ENCODE results near the gene POLG2.
"Not testable (repeated sequence)": the region's sequence is repeated elsewhere in the genome, so short reads cannot be mapped to it uniquely, and the experiment has no call there.

POLG2 gene

DNA sequence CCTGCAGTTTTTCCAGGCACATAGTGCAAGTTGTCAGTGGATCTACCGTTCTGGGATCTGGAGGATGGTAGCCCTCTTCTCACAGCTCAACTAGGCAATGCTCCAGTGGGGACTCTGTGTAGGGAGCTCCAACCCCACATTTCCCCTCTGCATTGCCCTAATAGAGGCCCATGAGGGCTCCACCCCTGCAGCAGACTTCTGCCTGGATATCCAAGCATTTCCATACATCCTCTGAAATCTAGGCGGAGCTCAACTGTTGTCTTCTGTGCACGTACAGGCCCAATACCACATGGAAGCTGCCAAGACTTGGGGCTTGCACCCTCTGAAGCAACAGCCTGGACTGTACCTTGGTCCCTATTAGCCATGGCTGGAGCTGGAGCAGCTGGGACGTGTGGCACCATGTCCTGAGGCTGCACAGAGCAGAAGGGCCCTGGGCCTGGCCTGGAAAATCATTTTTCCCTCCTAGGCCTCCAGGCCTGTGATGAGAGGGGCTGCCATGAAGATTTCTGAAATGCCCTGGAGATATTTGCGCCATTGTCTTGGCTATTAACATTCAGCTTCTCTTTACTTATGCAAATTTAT, 58.8 kb downstream of the POLG2 start:
- no peak for DNase-seq

DNA sequence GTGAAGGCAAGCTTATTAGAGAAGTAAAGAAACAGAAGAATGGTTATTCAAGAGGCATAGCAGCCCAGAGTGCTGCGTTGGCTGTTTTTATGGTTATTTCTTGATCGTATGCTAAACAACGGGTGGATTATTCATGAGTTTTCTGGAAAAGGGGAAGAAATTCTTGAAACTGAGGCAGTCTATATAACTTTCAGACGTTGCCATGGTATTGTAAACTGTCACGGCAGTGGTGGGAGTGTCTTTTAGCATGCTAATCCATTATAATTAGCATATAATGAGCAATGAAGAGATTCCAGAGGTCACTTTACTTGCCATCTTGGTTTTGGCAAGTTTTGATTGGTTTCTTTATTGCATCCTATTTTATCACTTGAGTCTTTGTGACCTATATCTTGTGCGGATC, 65.3 kb downstream of the POLG2 start:
- no peak for DNase-seq

DNA sequence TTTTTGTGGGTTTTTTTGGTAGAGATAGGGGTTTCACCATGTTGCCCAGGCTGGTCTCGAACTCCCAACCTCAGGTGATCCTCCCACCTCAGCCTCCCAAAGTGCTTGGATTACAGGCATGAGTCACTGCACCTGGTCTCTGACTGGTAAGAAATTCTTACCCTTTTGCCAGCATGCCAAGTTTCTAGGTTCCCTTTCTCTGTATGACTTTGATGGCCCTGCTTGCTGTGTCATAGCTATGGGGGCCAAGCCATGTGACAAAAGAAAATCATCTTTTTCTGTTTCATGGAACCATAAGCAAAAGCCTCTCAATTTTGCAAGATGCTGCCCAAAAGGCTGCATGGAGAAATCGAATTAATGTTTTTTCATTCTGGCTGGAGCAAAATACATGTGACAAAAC, 66.8 kb downstream of the POLG2 start:
- DNase-seq = not testable (repeated sequence)

DNA sequence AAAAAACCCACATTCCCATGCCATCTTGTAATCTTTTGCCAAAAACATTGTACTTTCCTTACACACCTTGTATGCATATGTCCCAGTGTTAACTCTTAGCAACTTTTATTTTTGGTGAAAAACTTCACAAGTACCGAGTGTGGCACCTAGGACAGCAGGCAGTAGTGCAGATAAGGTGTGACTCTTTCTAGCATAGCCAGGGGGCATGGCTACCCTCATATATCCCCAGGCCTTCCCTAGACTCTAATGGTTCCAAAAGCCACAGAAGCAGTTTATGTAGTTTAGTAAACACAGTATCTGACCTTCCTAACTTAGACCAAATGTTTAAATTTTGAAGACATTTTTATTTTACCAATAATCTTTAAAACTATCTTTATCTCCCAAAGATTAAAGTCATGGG, 68.4 kb downstream of the POLG2 start:
- no peak for DNase-seq
